Measurements from ENCODE around the gene RNU6-8. TPM values are rescaled to one million over a fixed set of nuclear protein-coding genes. Genes with fewer than 3 reads are reported as not detected.

RNU6-8 gene
- total RNA-seq, 5 donors from 2014 or later (not counting 1 experiment from before 2014, with no cell fraction given) = not detected

GRCh38 chr14:32208490-32208889 lies 5.4 kb upstream of the RNU6-8 start:
- no CpG with 5 or more reads among the region's 3 CpGs for WGBS (ENCODE audit: insufficient coverage)

GRCh38 chr14:32206552-32206951 lies 3.5 kb upstream of the RNU6-8 start:
- H3K4me3 Mint-ChIP-seq = no peak overlapping the region
- CTCF ChIA-PET = interaction anchor here in 1 of 2 donors (0.7 kb wide), 2 partner anchors 44 to 132 kb away, joined by 3 read pairs; no protein-coding TSS in a partner anchor

More at GRCh38 chr14:32208490-32208889, 5.4 kb upstream of the RNU6-8 start:
- no peak overlapping the region for H3K4me3 Mint-ChIP-seq
- DNase-seq = no peak
- H3K27me3 ChIP-seq (replicated peaks in 1 of 2; ENCODE audit: control insufficient read depth in 2 of 2, extremely low read depth in 1 of 2, insufficient read depth in 2 of 2, low read length in 1 of 2) = peaks cover 0 to 2% of the 10 kb centered on the region in 2 experiments
- H3K4me1 ChIP-seq (ENCODE audit: control insufficient read depth in 1 of 2, extremely low read depth in 1 of 2, insufficient read depth in 2 of 2, low read length in 2 of 2) = peaks cover 0 to 5% of the 10 kb centered on the region in 2 experiments
- no peaks in the 10 kb centered on the region for H3K9me3 Mint-ChIP-seq
- POLR2A ChIA-PET = no interaction called here
- ATAC-seq (replicated peaks in 1 of 4) = no peak
- no peak overlapping the region for H3K4me3 ChIP-seq (ENCODE audit: control insufficient read depth in 1 of 2, extremely low read depth in 1 of 2, low read length in 1 of 2)
- CTCF ChIA-PET = interaction anchor here (0.6 to 1.5 kb wide), 3 partner anchors 9 to 137 kb away, joined by 3 read pairs; no protein-coding TSS in a partner anchor
- H3K27ac Mint-ChIP-seq = no peak overlapping the region
- H3K4me1 Mint-ChIP-seq = peaks cover 9 to 17% (median 12%) of the 10 kb centered on the region in 3 donors
- no peaks in the 10 kb centered on the region for H3K9me3 ChIP-seq
- peaks cover 0 to 1% of the 10 kb centered on the region in 2 donors for H3K27me3 Mint-ChIP-seq
- H3K36me3 ChIP-seq (ENCODE audit: control insufficient read depth in 2 of 2, extremely low read depth in 1 of 2, insufficient read depth in 1 of 2, low read length in 1 of 2) = no peaks in the 10 kb centered on the region
- H3K27ac ChIP-seq (ENCODE audit: low read length) = no peak overlapping the region
- H3K36me3 Mint-ChIP-seq = no peaks in the 10 kb centered on the region

GRCh38 chr14:32205984-32206383 lies 2.9 kb upstream of the RNU6-8 start:
- H3K4me3 Mint-ChIP-seq = no peak overlapping the region
- ChIA-PET POLR2A (no interaction called here), CTCF (interaction anchor here in 1 of 2 donors (0.7 kb wide), 2 partner anchors 44 to 133 kb away, joined by 3 read pairs; no protein-coding TSS in a partner anchor)

More at GRCh38 chr14:32206552-32206951, 3.5 kb upstream of the RNU6-8 start:
- peaks cover 7 to 18% of the 10 kb centered on the region in 2 experiments for H3K4me1 ChIP-seq (ENCODE audit: control insufficient read depth in 1 of 2, extremely low read depth in 1 of 2, insufficient read depth in 2 of 2, low read length in 2 of 2)
- no peak for ATAC-seq (replicated peaks in 1 of 4)
- H3K36me3 ChIP-seq (ENCODE audit: control insufficient read depth in 2 of 2, extremely low read depth in 1 of 2, insufficient read depth in 1 of 2, low read length in 1 of 2) = no peaks in the 10 kb centered on the region
- H3K27ac ChIP-seq (ENCODE audit: low read length) = no peak overlapping the region
- 57% methylated on average over 2 of the region's 2 CpGs for WGBS (ENCODE audit: insufficient coverage)
- H3K27me3 ChIP-seq (replicated peaks in 1 of 2; ENCODE audit: control insufficient read depth in 2 of 2, extremely low read depth in 1 of 2, insufficient read depth in 2 of 2, low read length in 1 of 2) = peaks cover 0 to 2% of the 10 kb centered on the region in 2 experiments
- no peaks in the 10 kb centered on the region for H3K9me3 ChIP-seq
- POLR2A ChIA-PET = no interaction called here
- H3K27ac Mint-ChIP-seq = no peak overlapping the region
- H3K27me3 Mint-ChIP-seq = peaks cover 0 to 1% of the 10 kb centered on the region in 2 donors
- DNase-seq = no peak
- H3K36me3 Mint-ChIP-seq = no peaks in the 10 kb centered on the region
- no peak overlapping the region for H3K4me3 ChIP-seq (ENCODE audit: control insufficient read depth in 1 of 2, extremely low read depth in 1 of 2, low read length in 1 of 2)
- H3K4me1 Mint-ChIP-seq = peaks cover 24 to 35% (median 29%) of the 10 kb centered on the region in 3 donors
- H3K9me3 Mint-ChIP-seq = no peaks in the 10 kb centered on the region

GRCh38 chr14:32205554-32205953 lies 2.5 kb upstream of the RNU6-8 start:
- ATAC-seq (replicated peaks in 1 of 4) (no peak), DNase-seq (no peak)
- no peak overlapping the region for H3K27ac Mint-ChIP-seq
- ChIA-PET POLR2A (interaction anchor here in 1 of 2 donors (0.6 kb wide), 1 partner anchor 1645 kb away, joined by 5 read pairs; no protein-coding TSS in a partner anchor), CTCF (no interaction called here)
- H3K36me3 Mint-ChIP-seq = no peaks in the 10 kb centered on the region
- peaks cover 27 to 44% (median 35%) of the 10 kb centered on the region in 3 donors for H3K4me1 Mint-ChIP-seq
- no peaks in the 10 kb centered on the region for H3K9me3 ChIP-seq
- no peak overlapping the region for H3K4me3 Mint-ChIP-seq
- no peaks in the 10 kb centered on the region for H3K36me3 ChIP-seq (ENCODE audit: control insufficient read depth in 2 of 2, extremely low read depth in 1 of 2, insufficient read depth in 1 of 2, low read length in 1 of 2)
- no peak overlapping the region for H3K4me3 ChIP-seq (ENCODE audit: control insufficient read depth in 1 of 2, extremely low read depth in 1 of 2, low read length in 1 of 2)
- H3K27me3 ChIP-seq (replicated peaks in 1 of 2; ENCODE audit: control insufficient read depth in 2 of 2, extremely low read depth in 1 of 2, insufficient read depth in 2 of 2, low read length in 1 of 2) = peaks cover 0 to 2% of the 10 kb centered on the region in 2 experiments
- peaks cover 0 to 1% of the 10 kb centered on the region in 2 donors for H3K27me3 Mint-ChIP-seq
- WGBS (ENCODE audit: insufficient coverage) = no CpG with 5 or more reads among the region's 3 CpGs
- no peak overlapping the region for H3K27ac ChIP-seq (ENCODE audit: low read length)
- peaks cover 10 to 25% of the 10 kb centered on the region in 2 experiments for H3K4me1 ChIP-seq (ENCODE audit: control insufficient read depth in 1 of 2, extremely low read depth in 1 of 2, insufficient read depth in 2 of 2, low read length in 2 of 2)
- H3K9me3 Mint-ChIP-seq = no peaks in the 10 kb centered on the region

More at GRCh38 chr14:32205984-32206383, 2.9 kb upstream of the RNU6-8 start:
- Mint-ChIP-seq H3K27me3 (peaks cover 0 to 1% of the 10 kb centered on the region in 2 donors), H3K9me3 (no peaks in the 10 kb centered on the region), H3K27ac (no peak overlapping the region), H3K36me3 (no peaks in the 10 kb centered on the region), H3K4me1 (peaks cover 25 to 39% (median 31%) of the 10 kb centered on the region in 3 donors)
- 63% methylated on average over 2 of the region's 4 CpGs for WGBS (ENCODE audit: insufficient coverage)
- Histone ChIP-seq H3K4me3 (ENCODE audit: control insufficient read depth in 1 of 2, extremely low read depth in 1 of 2, low read length in 1 of 2) (no peak overlapping the region), H3K27ac (ENCODE audit: low read length) (no peak overlapping the region), H3K36me3 (ENCODE audit: control insufficient read depth in 2 of 2, extremely low read depth in 1 of 2, insufficient read depth in 1 of 2, low read length in 1 of 2) (no peaks in the 10 kb centered on the region), H3K9me3 (no peaks in the 10 kb centered on the region), H3K27me3 (replicated peaks in 1 of 2; ENCODE audit: control insufficient read depth in 2 of 2, extremely low read depth in 1 of 2, insufficient read depth in 2 of 2, low read length in 1 of 2) (peaks cover 0 to 2% of the 10 kb centered on the region in 2 experiments), H3K4me1 (ENCODE audit: control insufficient read depth in 1 of 2, extremely low read depth in 1 of 2, insufficient read depth in 2 of 2, low read length in 2 of 2) (peaks cover 7 to 23% of the 10 kb centered on the region in 2 experiments)
- DNase-seq = peak in 2 of 35 experiments; percentile 1 to 14
- ATAC-seq (replicated peaks in 1 of 4) = no peak

GRCh38 chr14:32203928-32204357 lies 874 bp upstream of the RNU6-8 start:
- WGBS (ENCODE audit: insufficient coverage) = 0% methylated on average over 7 of the region's 14 CpGs
- peaks cover 0 to 2% of the 10 kb centered on the region in 2 experiments for H3K27me3 ChIP-seq (replicated peaks in 1 of 2; ENCODE audit: control insufficient read depth in 2 of 2, extremely low read depth in 1 of 2, insufficient read depth in 2 of 2, low read length in 1 of 2)
- peak overlapping the region; percentile 96 for H3K27ac ChIP-seq (ENCODE audit: low read length)
- H3K4me1 ChIP-seq (ENCODE audit: control insufficient read depth in 1 of 2, extremely low read depth in 1 of 2, insufficient read depth in 2 of 2, low read length in 2 of 2) = peaks cover 10 to 25% of the 10 kb centered on the region in 2 experiments
- no peaks in the 10 kb centered on the region for H3K36me3 ChIP-seq (ENCODE audit: control insufficient read depth in 2 of 2, extremely low read depth in 1 of 2, insufficient read depth in 1 of 2, low read length in 1 of 2)
- H3K9me3 ChIP-seq = no peaks in the 10 kb centered on the region
- POLR2A ChIA-PET = interaction anchor here in 1 of 2 donors (1.0 kb wide), 1 partner anchor 784 kb away, joined by 3 read pairs; the partner anchor contains the start of gene HEATR5A
- Mint-ChIP-seq H3K4me1 (peaks cover 29 to 50% (median 38%) of the 10 kb centered on the region in 3 donors), H3K36me3 (no peaks in the 10 kb centered on the region), H3K4me3 (peak overlapping the region; percentile 86 to 93 (median 86)), H3K9me3 (no peaks in the 10 kb centered on the region), H3K27ac (peak overlapping the region; percentile 84 to 99), H3K27me3 (peaks cover 0 to 1% of the 10 kb centered on the region in 2 donors)
- no peak for ATAC-seq (replicated peaks in 1 of 4)
- CTCF ChIA-PET = interaction anchor here in 1 of 2 donors (0.6 to 1.6 kb wide), 5 partner anchors 51 to 1177 kb away, joined by 3 read pairs; no protein-coding TSS in a partner anchor
- peak in 14 of 35 experiments; percentile 1 to 41 (median 13) for DNase-seq
- H3K4me3 ChIP-seq (ENCODE audit: control insufficient read depth in 1 of 2, extremely low read depth in 1 of 2, low read length in 1 of 2) = peak overlapping the region; percentile 85 to 98

- H3K27me3 ChIP-seq (replicated peaks in 1 of 2; ENCODE audit: control insufficient read depth in 2 of 2, extremely low read depth in 1 of 2, insufficient read depth in 2 of 2, low read length in 1 of 2) = peaks cover 0 to 3% of the 10 kb centered on the region in 2 experiments
- H3K4me3 ChIP-seq (ENCODE audit: control insufficient read depth in 1 of 2, extremely low read depth in 1 of 2, low read length in 1 of 2) = peak overlapping the region; percentile 85 to 98
- peak overlapping the region; percentile 96 for H3K27ac ChIP-seq (ENCODE audit: low read length)
- Mint-ChIP-seq H3K4me1 (peaks cover 29 to 50% (median 38%) of the 10 kb centered on the region in 3 donors), H3K4me3 (peak overlapping the region; percentile 86 to 93 (median 86)), H3K27me3 (no peaks in the 10 kb centered on the region), H3K27ac (peak overlapping the region; percentile 99 to 100), H3K9me3 (no peaks in the 10 kb centered on the region), H3K36me3 (no peaks in the 10 kb centered on the region)
- ChIA-PET CTCF (interaction anchor here in 1 of 2 donors (1.6 kb wide), 1 partner anchor 52 kb away, joined by 3 read pairs; no protein-coding TSS in a partner anchor), POLR2A (interaction anchor here in 1 of 2 donors (0.6 kb wide), 1 partner anchor 638 kb away, joined by 7 read pairs; no protein-coding TSS in a partner anchor)
- WGBS (ENCODE audit: insufficient coverage) = 4% methylated on average over 7 of the region's 8 CpGs
- peaks cover 10 to 25% of the 10 kb centered on the region in 2 experiments for H3K4me1 ChIP-seq (ENCODE audit: control insufficient read depth in 1 of 2, extremely low read depth in 1 of 2, insufficient read depth in 2 of 2, low read length in 2 of 2)
- ATAC-seq (replicated peaks in 1 of 4) (no peak), DNase-seq (peak in 6 of 35 experiments; percentile 0 to 40 (median 2))
- H3K9me3 ChIP-seq = no peaks in the 10 kb centered on the region
- H3K36me3 ChIP-seq (ENCODE audit: control insufficient read depth in 2 of 2, extremely low read depth in 1 of 2, insufficient read depth in 1 of 2, low read length in 1 of 2) = no peaks in the 10 kb centered on the region
Measured at GRCh38 chr14:32202491-32202997, 525 bp downstream of the RNU6-8 start.
